GM19324 (cell line): Measurements from ENCODE around the gene TRPV6.

Source experiments
- ATAC-seq: cut with Tn5 transposase; IDR thresholded peaks from one replicate; pipeline ENCODE4 v1.9.1; 2021; ENCODE audit warnings: mild to moderate bottlenecking, moderate library complexity; ENCODE audit not compliant: unreplicated experiment, low FRiP score

Gene TRPV6

DNA sequence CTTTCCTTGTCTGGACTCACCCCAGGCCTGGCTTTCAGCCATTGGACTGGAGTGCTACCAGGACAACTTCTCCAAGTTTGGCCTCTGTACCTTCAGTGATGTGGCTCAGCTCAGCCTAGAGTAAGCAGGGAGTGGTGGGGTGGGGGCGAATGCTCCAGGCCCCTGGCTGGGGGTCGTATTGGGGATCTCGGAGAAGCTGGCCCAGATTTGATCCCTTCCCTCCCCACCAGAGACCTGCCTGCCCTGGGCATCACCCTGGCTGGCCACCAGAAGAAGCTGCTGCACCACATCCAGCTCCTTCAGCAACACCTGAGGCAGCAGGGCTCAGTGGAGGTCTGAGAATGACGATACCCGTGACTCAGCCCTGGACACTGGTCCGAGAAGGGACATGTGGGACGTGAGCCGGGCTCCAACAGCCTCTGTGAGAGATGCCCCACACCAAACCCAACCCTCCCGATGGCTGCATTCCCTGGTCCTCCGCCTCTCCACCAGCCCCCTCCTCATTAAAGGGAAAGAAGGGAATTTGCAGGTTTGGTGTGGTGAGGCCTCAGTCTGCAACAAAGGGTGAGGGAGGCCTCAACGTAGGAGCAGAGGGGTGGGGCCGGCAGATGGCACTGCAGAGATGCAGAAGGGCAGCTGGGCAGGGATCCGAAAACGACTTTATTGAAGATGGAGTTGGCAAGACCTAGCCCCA, 14.8 kb downstream of the TRPV6 start:
- ATAC-seq, result no peak

DNA sequence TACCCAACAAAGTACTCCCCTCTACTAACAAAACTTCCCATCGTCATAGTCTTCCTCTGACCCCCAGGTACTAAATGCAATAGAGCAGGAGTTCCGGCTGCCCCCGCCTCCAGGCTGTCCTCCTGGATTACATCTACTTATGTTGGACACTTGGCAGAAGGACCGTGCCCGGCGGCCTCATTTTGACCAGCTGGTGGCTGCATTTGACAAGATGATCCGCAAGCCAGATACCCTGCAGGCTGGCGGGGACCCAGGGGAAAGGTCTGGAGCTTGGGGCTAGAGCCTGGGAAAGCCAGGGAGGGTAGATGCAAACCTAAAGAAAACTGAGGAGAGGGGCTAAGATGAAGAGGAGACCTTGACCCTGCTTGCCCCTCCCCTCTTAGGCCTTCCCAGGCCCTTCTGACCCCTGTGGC, 15.4 kb downstream of the TRPV6 start:
- ATAC-seq, result no peak

DNA sequence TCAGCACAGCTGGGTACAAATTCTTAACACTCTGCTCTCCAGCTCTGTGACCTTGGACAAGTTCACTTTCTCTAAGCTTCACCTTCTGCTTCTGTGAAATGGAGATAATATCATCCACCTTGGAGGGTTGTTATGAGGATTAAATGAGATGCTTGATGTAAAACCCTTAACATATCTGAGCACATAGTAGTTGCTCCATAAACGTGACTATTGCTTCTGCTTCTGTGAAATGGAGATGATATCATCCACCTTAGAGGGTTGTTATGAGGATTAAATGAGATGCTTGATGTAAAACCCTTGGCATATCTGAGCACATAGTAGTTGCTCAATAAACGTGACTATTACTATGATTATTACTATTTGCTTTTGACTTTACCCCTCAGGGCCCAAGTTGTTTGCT, 16.1 kb downstream of the TRPV6 start:
- no peak for ATAC-seq

DNA sequence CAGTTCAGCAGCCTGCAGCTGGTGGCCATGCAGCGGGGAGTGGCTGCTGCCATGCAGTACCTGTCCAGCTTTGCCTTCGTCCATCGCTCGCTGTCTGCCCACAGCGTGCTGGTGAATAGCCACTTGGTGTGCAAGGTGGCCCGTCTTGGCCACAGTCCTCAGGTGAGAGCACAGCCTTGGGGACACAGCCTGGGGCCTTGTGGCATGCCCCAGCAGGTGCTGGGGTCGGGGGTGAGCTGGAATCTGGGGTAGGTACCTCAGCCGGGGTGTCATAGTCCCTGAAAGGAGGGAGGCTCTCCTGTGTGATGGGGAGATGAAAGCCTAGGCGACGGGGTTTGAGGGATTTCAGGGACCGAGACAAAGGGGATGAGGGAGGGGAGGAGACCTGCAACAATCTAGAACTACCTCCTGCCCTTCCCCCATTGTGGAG, 16.5 kb downstream of the TRPV6 start:
- no peak for ATAC-seq

DNA sequence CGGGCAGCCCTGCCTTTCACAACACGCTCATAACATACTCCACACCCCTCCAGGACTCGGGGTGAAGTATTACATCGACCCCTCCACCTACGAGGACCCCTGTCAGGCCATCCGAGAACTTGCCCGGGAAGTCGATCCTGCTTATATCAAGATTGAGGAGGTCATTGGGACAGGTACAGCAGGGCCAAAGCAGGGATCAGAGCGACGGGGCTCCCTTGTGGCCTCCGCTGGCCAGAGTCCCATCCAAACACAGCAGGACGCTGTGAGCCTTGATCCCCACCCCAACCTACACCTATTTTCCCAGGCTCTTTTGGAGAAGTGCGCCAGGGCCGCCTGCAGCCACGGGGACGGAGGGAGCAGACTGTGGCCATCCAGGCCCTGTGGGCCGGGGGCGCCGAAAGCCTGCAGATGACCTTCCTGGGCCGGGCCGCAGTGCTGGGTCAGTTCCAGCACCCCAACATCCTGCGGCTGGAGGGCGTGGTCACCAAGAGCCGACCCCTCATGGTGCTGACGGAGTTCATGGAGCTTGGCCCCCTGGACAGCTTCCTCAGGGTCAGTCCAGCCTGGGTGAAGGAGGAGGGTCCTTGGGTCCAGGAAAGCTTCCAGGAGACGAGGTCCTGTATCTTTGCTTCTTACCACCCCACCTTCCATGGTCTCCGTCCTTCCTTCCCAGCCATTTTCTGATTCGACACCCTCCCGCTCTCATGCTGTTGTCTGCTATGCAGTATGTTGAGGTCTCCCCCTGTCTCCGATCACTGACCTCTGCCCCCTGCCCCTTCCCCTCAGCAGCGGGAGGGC, 17.2 kb downstream of the TRPV6 start:
- no peak for ATAC-seq

DNA sequence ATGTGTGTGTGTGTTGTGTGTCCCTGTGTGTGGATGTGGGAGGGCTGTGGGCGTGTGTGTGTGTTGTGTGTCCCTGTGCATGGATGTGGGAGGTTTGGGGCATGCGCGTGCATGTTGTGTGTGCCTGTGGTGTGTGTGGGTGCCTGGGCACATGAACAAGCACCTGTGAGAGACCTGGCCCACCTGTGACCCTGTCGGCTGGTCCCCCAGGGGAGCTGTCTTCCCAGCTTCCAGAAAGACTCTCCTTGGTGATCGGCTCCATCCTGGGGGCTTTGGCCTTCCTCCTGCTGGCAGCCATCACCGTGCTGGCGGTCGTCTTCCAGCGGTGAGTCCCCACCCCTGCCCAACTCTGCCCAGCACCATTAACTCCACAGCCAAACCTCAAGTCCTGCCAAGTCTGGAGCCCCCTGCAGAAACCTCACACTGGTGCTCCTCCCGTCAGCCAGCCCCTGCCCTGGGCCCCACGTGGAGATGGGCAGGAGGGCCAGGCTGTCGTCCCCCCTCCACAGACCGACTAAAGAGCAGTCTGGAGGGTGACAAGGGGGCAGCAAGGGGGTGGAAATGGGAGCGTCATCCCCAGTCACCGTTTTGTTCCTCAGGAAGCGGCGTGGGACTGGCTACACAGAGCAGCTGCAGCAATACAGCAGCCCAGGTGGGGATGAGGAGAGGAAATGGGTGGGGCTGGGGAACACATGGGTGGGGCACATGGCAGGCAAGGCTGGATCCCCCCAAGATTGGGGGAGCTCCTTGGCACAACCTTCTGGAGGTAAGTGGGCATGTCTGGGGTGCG, 18.0 kb downstream of the TRPV6 start:
- ATAC-seq, result no peak

DNA sequence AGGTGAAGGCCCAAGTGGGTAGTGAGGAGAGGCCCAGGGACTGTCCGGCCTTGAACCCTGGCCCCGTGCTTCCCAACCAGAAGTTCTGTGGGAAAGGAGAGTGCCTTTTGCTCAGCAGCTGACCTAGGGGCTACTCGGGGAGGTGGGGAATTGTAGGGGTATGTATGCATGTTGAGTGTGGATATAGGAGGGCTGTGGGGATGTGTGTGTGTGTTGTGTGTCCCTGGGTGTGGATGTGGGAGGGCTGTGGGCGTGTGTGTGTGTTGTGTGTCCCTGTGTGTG, 18.5 kb downstream of the TRPV6 start:
- ATAC-seq, result no peak

DNA sequence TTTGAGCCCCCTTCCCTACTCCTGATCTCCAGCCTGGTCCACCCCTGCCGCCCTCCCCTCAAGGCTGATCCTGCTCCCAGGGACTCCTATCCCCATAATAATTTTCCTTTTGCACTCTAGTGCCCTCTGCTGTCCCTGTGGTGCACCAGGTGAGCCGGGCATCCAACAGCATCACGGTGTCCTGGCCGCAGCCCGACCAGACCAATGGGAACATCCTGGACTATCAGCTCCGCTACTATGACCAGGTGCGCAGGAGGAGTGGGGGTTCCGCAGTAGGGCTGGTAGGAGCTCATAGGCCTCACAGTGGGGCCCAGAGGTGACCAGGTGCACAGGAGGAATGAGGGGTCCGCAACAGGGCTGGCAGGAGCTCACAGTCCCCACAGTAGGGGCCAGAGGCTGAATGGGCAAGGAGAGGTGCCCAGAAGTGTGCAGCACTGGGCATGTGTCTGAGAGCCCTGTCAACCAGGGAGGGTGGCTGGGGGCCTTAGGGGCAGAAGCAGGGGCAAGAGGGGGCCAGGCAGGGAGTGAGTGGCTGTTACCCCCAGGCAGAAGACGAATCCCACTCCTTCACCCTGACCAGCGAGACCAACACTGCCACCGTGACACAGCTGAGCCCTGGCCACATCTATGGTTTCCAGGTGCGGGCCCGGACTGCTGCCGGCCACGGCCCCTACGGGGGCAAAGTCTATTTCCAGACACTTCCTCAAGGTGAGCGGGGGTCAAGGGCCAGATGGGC, 19.0 kb downstream of the TRPV6 start:
- no peak for ATAC-seq

DNA sequence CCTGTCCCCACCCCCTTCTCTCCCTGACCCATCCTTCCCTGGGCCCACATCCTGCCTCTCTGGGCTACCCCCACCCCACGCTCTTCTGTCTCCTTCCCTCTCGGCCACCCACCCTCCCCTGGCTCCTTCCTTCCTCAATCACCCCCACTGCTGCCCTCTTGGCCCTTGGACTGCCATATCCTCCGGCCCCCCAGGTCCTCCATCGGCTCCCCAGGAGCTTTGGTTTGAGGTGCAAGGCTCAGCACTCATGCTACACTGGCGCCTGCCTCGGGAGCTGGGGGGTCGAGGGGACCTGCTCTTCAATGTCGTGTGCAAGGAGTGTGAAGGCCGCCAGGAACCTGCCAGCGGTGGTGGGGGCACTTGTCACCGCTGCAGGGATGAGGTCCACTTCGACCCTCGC, 19.8 kb downstream of the TRPV6 start:
- ATAC-seq, result no peak

DNA sequence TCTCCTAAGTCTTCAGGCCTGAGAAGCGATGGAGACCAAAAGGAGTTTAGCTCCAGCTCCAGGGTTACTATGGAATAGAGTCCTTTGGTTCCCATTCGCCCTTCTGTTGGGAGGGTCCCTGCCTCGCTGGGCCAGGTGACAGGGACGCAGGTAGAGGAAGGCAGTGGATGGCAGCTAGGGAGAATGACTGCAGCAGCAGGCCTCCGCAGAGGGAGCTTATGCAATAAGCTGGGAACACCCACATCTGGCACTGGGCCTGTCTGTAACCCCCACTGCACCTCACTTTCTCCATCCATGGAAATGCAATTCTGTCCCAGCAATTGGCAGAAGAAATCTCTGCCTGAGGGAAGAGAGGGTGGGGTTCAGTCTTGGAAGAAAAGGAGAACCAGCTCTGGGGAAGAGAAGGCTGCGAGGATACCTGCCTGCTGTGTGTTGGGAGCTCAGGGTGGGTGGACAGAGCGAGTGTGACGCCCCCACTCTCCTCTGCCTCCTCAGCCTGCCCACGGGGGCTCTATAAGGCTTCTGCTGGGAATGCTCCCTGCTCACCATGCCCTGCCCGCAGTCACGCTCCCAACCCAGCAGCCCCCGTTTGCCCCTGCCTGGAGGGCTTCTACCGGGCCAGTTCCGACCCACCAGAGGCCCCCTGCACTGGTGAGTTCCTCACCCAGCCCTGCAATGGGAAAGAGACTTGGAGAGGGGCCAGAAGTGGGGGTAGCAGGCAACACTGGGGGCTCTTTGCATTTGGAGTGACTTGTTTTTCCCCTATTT, 20.4 kb downstream of the TRPV6 start:
- no peak for ATAC-seq

DNA sequence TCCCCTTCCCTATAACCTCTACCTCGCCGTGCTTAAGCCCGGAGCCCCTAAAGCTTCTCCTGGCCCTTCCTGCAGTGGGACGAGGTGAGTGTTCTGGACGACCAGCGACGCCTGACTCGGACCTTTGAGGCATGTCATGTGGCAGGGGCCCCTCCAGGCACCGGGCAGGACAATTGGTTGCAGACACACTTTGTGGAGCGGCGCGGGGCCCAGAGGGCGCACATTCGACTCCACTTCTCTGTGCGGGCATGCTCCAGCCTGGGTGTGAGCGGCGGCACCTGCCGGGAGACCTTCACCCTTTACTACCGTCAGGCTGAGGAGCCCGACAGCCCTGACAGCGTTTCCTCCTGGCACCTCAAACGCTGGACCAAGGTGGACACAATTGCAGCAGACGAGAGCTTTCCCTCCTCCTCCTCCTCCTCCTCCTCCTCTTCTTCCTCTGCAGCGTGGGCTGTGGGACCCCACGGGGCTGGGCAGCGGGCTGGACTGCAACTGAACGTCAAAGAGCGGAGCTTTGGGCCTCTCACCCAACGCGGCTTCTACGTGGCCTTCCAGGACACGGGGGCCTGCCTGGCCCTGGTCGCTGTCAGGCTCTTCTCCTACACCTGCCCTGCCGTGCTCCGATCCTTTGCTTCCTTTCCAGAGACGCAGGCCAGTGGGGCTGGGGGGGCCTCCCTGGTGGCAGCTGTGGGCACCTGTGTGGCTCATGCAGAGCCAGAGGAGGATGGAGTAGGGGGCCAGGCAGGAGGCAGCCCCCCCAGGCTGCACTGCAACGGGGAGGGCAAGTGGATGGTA, 21.5 kb downstream of the TRPV6 start:
- no peak for ATAC-seq

DNA sequence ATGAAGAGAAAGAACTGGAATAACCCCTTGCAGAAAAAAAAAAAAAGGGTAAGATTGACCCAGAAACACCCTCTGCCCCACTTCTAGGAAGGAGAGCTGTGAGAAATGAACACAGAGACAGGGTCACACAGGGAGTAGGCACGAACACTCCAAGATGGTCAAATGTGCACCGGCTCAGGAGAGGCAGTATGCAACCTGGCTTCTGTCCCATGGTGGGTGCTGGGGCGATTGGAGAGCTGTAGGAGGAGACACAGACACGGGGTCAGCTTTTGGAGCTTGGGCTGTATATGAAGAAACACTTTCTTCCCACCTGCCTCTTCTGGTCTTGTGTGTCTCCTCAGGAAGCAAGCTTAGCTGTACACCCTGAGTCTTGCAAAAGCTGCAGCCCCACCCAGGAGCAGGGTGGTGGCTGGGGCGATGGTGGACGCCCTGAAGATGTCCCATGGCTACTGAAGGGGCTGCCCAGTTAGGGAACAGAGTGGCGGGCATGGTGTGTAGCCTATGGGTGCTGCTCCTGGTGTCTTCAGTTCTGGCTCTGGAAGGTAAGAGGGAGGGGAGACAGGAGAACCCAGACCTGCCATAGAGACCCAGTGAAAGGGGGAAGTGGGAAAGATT, 22.7 kb downstream of the TRPV6 start:
- no peak for ATAC-seq

DNA sequence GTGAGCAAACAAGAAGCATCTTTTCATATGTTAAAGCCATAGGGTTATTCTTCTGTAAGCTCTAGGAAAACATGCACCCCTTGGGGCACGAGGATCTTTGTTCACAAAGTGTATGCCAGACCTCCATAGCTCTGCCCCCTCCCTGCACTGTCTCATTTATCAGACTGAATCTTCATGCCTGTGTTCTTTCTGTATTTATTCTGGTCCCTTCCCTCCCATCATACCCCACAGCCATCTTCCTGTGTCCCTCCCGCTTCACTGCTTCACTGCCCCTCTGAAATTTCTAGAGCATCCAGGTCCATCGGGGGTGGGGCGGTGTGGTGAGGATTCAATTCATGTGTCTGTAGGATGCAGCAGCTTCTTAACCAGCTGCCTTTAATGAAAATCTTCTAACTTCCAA, 23.2 kb downstream of the TRPV6 start:
- no peak for ATAC-seq

DNA sequence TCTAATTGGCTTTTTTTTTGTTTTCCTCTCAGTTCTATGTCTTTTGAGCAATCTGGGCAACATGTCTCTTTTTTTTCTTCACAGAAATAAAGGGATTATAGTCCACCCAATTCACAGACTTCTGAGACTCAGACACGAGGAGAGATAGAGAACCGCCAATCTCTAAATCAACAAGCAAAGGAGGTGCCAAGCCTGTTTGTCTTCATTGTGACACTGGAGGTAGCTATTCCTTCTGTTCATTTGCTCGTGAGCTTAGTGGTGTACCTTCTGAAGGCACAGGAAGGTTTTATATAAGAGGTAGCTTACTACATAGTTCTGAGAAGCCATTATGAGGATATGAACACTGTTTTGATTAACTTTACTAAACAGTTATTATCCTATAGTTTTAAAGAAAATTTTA, 24.6 kb downstream of the TRPV6 start:
- ATAC-seq, result no peak

DNA sequence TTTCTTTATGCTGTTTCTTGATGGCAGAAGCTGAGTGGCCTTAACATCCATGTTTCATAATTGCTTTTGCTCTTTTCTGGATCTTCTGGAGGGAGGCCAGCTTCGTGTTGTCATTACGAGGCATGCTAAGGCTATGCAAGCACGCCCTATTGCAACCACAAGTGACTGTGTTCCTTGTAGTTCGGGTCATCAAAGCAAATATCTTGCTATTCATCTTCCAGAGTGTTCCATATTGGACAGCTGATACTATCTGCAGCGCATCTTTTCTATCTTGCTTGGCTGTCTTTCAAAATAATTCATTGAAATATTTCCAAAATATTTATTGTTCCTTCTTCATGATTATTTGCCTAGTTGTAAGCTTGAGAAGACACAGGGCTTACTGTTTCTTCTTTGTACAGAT, 25.7 kb downstream of the TRPV6 start:
- ATAC-seq, result no peak

DNA sequence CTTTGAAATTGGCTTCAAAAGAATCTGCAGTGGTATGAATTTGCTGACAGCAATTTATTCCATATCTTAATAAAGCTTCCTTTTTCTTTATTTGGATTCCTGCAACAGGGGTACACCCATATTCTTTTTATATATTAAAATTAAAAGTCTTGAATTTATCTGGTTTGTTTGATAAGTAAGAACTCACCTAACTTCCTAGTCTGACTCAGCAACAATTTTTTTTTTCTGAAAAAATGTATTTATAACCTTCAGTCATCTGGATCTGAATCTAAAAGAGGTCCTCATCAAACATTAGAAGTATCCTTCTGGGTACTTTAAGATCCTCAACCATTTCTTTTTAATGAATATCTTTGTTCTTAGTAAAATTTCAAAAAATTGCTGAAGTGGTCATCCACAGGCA, 26.1 kb downstream of the TRPV6 start:
- ATAC-seq, result no peak

DNA sequence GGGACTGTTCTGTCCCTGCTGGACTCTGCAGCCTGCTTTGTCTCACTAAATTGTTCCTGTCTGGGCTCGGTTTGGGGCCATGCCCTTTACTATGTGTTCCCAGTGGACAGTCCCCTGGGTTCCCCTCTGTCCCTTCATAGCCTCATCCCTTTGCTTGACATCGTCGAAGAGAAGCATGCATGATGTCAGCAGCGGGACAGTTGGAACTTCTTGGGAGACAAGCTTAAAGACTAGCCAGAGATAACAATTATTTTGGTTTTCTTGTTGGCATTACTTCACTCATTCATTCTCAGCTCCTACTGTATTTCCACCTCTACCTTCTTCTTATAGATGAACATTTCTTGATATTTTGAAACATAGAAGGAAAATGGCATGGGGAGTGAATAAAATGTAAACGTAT, 27.9 kb downstream of the TRPV6 start:
- no peak for ATAC-seq

DNA sequence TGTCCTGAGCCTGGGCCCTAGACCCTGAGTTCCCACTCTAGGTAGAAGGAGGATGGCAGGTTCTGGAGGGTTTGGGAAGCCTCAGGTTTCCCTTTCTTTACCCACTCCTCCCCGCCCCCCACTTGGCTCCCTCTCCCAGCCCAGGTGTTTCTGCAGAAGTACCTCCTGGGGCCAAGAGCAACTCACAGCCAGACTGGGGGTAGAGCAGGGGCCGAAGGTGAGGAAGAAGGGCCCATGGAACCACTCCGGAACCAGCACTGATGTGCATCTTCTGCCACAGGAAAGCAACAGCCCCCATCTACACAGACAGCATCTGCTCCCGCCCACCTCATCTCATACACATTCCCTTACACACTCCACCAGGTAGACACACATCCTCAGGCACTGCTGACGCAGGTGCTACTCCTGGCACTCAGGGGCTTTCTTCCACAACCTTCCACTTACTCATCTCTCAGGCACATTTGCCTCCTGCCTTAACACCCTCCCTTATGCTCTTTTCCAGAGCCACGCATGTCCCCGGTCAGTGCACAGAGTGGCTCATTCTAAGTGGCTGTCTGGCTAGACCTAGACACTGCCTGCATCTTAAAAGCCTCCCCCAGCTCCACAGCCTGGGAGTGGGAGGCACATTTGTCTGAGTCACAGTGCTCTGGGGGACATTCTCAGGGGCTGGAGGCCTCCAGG, 28.8 kb downstream of the TRPV6 start:
- no peak for ATAC-seq
